ENCODE measurements around the gene RNF123. TPM values are rescaled to one million over a fixed set of nuclear protein-coding genes. Genes with fewer than 3 reads are reported as not detected.

Gene RNF123
- total RNA-seq, 1 donor: 33.3 TPM

- no peak for TF ChIP-seq CTCF (IDR thresholded peaks at IDR 0.05; ENCODE audit: extremely low read depth, low read depth, low read length)
- Histone ChIP-seq H3K4me1 (ENCODE audit: insufficient read depth, low read length) (peaks cover 19% of the 10 kb centered on the region), H3K79me2 (ENCODE audit: insufficient read depth, low read length) (peaks cover 6% of the 10 kb centered on the region), H3K4me3 (ENCODE audit: insufficient read depth, low read length) (no peak overlapping the region), H2AFZ (ENCODE audit: low read length) (no peak overlapping the region), H3K4me2 (ENCODE audit: insufficient read depth, low read length) (no peak overlapping the region), H3K27me3 (ENCODE audit: insufficient read depth, low read length) (peaks cover 3% of the 10 kb centered on the region), H3K9me3 (ENCODE audit: low read depth, low read length) (no peaks in the 10 kb centered on the region), H3K36me3 (ENCODE audit: insufficient read depth, low read length) (no peaks in the 10 kb centered on the region), H3K27ac (ENCODE audit: low read depth, low read length) (no peak overlapping the region), H4K20me1 (ENCODE audit: insufficient read depth, low read length) (peaks cover 9% of the 10 kb centered on the region)
- DNase-seq (ENCODE audit: insufficient read length, low spot score, missing footprints): peak; percentile 78
Observed at GRCh38 chr3:49669352-49669751, 20.0 kb upstream of the RNF123 start.

- peaks cover 15% of the 10 kb centered on the region for H4K20me1 ChIP-seq (ENCODE audit: insufficient read depth, low read length)
- H3K4me2 ChIP-seq (ENCODE audit: insufficient read depth, low read length): no peak overlapping the region
- H3K27ac ChIP-seq (ENCODE audit: low read depth, low read length): no peak overlapping the region
- no peak overlapping the region for H3K4me3 ChIP-seq (ENCODE audit: insufficient read depth, low read length)
- H3K79me2 ChIP-seq (ENCODE audit: insufficient read depth, low read length): peaks cover 20% of the 10 kb centered on the region
- H3K27me3 ChIP-seq (ENCODE audit: insufficient read depth, low read length): peaks cover 3% of the 10 kb centered on the region
- no peak for TF ChIP-seq CTCF (IDR thresholded peaks at IDR 0.05; ENCODE audit: extremely low read depth, low read depth, low read length)
- H3K36me3 ChIP-seq (ENCODE audit: insufficient read depth, low read length): peaks cover 4% of the 10 kb centered on the region
- peaks cover 19% of the 10 kb centered on the region for H3K4me1 ChIP-seq (ENCODE audit: insufficient read depth, low read length)
- no peaks in the 10 kb centered on the region for H3K9me3 ChIP-seq (ENCODE audit: low read depth, low read length)
- H2AFZ ChIP-seq (ENCODE audit: low read length): no peak overlapping the region
- no peak for DNase-seq (ENCODE audit: insufficient read length, low spot score, missing footprints)
Observed at GRCh38 chr3:49670940-49671290, 18.4 kb upstream of the RNF123 start.

GRCh38 chr3:49671291-49672288 is 17.8 kb upstream of the RNF123 start:
- H3K4me2 ChIP-seq (ENCODE audit: insufficient read depth, low read length): no peak overlapping the region
- H3K9me3 ChIP-seq (ENCODE audit: low read depth, low read length): no peaks in the 10 kb centered on the region
- peaks cover 3% of the 10 kb centered on the region for H3K27me3 ChIP-seq (ENCODE audit: insufficient read depth, low read length)
- peaks cover 19% of the 10 kb centered on the region for H3K4me1 ChIP-seq (ENCODE audit: insufficient read depth, low read length)
- peaks cover 19% of the 10 kb centered on the region for H4K20me1 ChIP-seq (ENCODE audit: insufficient read depth, low read length)
- DNase-seq (ENCODE audit: insufficient read length, low spot score, missing footprints): peak; percentile 97
- H3K4me3 ChIP-seq (ENCODE audit: insufficient read depth, low read length): no peak overlapping the region
- peaks cover 11% of the 10 kb centered on the region for H3K36me3 ChIP-seq (ENCODE audit: insufficient read depth, low read length)
- no peak overlapping the region for H2AFZ ChIP-seq (ENCODE audit: low read length)
- H3K27ac ChIP-seq (ENCODE audit: low read depth, low read length): no peak overlapping the region
- peak; percentile 93 for TF ChIP-seq CTCF (IDR thresholded peaks at IDR 0.05; ENCODE audit: extremely low read depth, low read depth, low read length)
- peaks cover 25% of the 10 kb centered on the region for H3K79me2 ChIP-seq (ENCODE audit: insufficient read depth, low read length)

- no peaks in the 10 kb centered on the region for H3K9me3 ChIP-seq (ENCODE audit: low read depth, low read length)
- H3K79me2 ChIP-seq (ENCODE audit: insufficient read depth, low read length): peaks cover 26% of the 10 kb centered on the region
- H4K20me1 ChIP-seq (ENCODE audit: insufficient read depth, low read length): peaks cover 23% of the 10 kb centered on the region
- H2AFZ ChIP-seq (ENCODE audit: low read length): peak overlapping the region; percentile 87
- H3K36me3 ChIP-seq (ENCODE audit: insufficient read depth, low read length): peaks cover 27% of the 10 kb centered on the region
- H3K27me3 ChIP-seq (ENCODE audit: insufficient read depth, low read length): no peaks in the 10 kb centered on the region
- no peak for TF ChIP-seq CTCF (IDR thresholded peaks at IDR 0.05; ENCODE audit: extremely low read depth, low read depth, low read length)
- H3K4me2 ChIP-seq (ENCODE audit: insufficient read depth, low read length): peak overlapping the region; percentile 85
- peak overlapping the region; percentile 87 for H3K4me3 ChIP-seq (ENCODE audit: insufficient read depth, low read length)
- DNase-seq (ENCODE audit: insufficient read length, low spot score, missing footprints): peak; percentile 89
- H3K27ac ChIP-seq (ENCODE audit: low read depth, low read length): peak overlapping the region; percentile 85
- peaks cover 16% of the 10 kb centered on the region for H3K4me1 ChIP-seq (ENCODE audit: insufficient read depth, low read length)
Observed at GRCh38 chr3:49673121-49673714, 16.1 kb upstream of the RNF123 start.

Data from osteoblast (primary cell).